ENCODE data around the gene CCNG1.

- TF ChIP-seq CTCF (IDR thresholded peaks at IDR 0.05; ENCODE audit: low read depth, low read length) (peak; percentile 46), EZH2phosphoT487 (IDR thresholded peaks at IDR 0.05; ENCODE audit: low read depth) (no peak)
Observed at GRCh38 chr5:163473635-163474243, 36.3 kb downstream of the CCNG1 start.
